Measurements from ENCODE around the gene C1orf74.
A peak's percentile ranks its signal among the peaks of the same experiment; 100 is the strongest.

C1orf74 gene

GRCh38 chr1:209825591-209826434, 41.5 kb upstream of the C1orf74 start:
- Histone ChIP-seq H3K4me1 (no peaks in the 10 kb centered on the region), H3K27me3 (no peaks in the 10 kb centered on the region), H3K4me3 (ENCODE audit: low read depth, low read length) (no peak overlapping the region), H3K9me3 (no peaks in the 10 kb centered on the region), H3K36me3 (peaks cover 4% of the 10 kb centered on the region)
- no peak for TF ChIP-seq CTCF (IDR thresholded peaks at IDR 0.05; ENCODE audit: low read depth, low read length)
- DNase-seq = no peak

- Histone ChIP-seq H3K4me3 (ENCODE audit: low read depth, low read length) (no peak overlapping the region), H3K27me3 (no peaks in the 10 kb centered on the region), H3K9me3 (no peaks in the 10 kb centered on the region), H3K4me1 (no peaks in the 10 kb centered on the region), H3K36me3 (no peaks in the 10 kb centered on the region)
- TF ChIP-seq CTCF (IDR thresholded peaks at IDR 0.05; ENCODE audit: low read depth, low read length) = peak; percentile 79
- no peak for DNase-seq
Measured at GRCh38 chr1:209823143-209824041, 39.0 kb upstream of the C1orf74 start.

- no peaks in the 10 kb centered on the region for H3K27me3 ChIP-seq
- H3K9me3 ChIP-seq = no peaks in the 10 kb centered on the region
- no peak overlapping the region for H3K4me3 ChIP-seq (ENCODE audit: low read depth, low read length)
- no peaks in the 10 kb centered on the region for H3K36me3 ChIP-seq
- no peak for TF ChIP-seq CTCF (IDR thresholded peaks at IDR 0.05; ENCODE audit: low read depth, low read length)
- DNase-seq = no peak
- peaks cover 1% of the 10 kb centered on the region; the same call in 1 of the 2 replicates for H3K4me1 ChIP-seq
Measured at GRCh38 chr1:209822706-209823105, 38.3 kb upstream of the C1orf74 start.

- Histone ChIP-seq H3K27me3 (no peaks in the 10 kb centered on the region), H3K9me3 (no peaks in the 10 kb centered on the region), H3K36me3 (no peaks in the 10 kb centered on the region), H3K4me3 (ENCODE audit: low read depth, low read length) (no peak overlapping the region), H3K4me1 (peaks cover 9% of the 10 kb centered on the region)
- TF ChIP-seq CTCF (IDR thresholded peaks at IDR 0.05; ENCODE audit: low read depth, low read length) = no peak
- no peak for DNase-seq
Measured at GRCh38 chr1:209820986-209821385, 36.6 kb upstream of the C1orf74 start.

- Histone ChIP-seq H3K4me3 (ENCODE audit: low read depth, low read length) (no peak overlapping the region), H3K27me3 (no peaks in the 10 kb centered on the region), H3K36me3 (no peaks in the 10 kb centered on the region), H3K4me1 (peaks cover 9% of the 10 kb centered on the region), H3K9me3 (no peaks in the 10 kb centered on the region)
- TF ChIP-seq CTCF (IDR thresholded peaks at IDR 0.05; ENCODE audit: low read depth, low read length) = no peak
- no peak for DNase-seq
Measured at GRCh38 chr1:209819058-209819457, 34.7 kb upstream of the C1orf74 start.

Measured in BE2C (cell line).